Measurements from ENCODE around the gene CATSPERE.

CATSPERE gene

DNA sequence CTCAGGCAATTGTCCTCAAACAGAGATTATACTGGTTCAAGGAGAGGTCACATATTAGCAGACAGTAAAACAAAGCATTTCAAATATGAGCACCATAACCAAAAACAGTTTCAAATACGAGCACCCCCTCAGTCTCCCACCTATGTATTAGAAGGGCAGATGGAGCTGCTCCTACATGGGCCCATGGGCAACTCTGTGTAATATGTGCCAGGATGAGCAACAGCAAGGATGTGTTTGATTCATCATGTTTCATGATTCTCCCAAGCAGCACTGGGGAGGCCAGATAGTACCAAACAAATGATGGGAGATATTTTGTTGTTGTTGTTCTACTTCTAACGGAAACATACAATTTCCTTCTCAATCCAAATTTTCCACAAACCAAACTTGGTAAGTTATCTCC lies 18.2 kb upstream of the CATSPERE start:
- TF ChIP-seq TCF12 (IDR thresholded peaks at IDR 0.05; ENCODE audit: low read depth) (no peak), ZBTB7A (IDR thresholded peaks at IDR 0.05; ENCODE audit: low read depth) (no peak), EP300 (IDR thresholded peaks at IDR 0.05; ENCODE audit: borderline replicate concordance) (no peak), YY1 (IDR thresholded peaks at IDR 0.05; ENCODE audit: low read depth) (no peak), CEBPB (IDR thresholded peaks at IDR 0.05) (no peak), TEAD4 (IDR thresholded peaks at IDR 0.05) (no peak), EGR1 (IDR thresholded peaks at IDR 0.05) (no peak), RAD21 (IDR thresholded peaks at IDR 0.05; ENCODE audit: low read depth) (no peak), NFIC (IDR thresholded peaks at IDR 0.05) (no peak), FOXM1 (IDR thresholded peaks at IDR 0.05; ENCODE audit: borderline replicate concordance, low read depth) (no peak), TAF1 (IDR thresholded peaks at IDR 0.05; ENCODE audit: low read depth) (no peak), CREB1 (IDR thresholded peaks at IDR 0.05; ENCODE audit: low read depth) (no peak)
- TF ChIP-seq, protein P1, sequence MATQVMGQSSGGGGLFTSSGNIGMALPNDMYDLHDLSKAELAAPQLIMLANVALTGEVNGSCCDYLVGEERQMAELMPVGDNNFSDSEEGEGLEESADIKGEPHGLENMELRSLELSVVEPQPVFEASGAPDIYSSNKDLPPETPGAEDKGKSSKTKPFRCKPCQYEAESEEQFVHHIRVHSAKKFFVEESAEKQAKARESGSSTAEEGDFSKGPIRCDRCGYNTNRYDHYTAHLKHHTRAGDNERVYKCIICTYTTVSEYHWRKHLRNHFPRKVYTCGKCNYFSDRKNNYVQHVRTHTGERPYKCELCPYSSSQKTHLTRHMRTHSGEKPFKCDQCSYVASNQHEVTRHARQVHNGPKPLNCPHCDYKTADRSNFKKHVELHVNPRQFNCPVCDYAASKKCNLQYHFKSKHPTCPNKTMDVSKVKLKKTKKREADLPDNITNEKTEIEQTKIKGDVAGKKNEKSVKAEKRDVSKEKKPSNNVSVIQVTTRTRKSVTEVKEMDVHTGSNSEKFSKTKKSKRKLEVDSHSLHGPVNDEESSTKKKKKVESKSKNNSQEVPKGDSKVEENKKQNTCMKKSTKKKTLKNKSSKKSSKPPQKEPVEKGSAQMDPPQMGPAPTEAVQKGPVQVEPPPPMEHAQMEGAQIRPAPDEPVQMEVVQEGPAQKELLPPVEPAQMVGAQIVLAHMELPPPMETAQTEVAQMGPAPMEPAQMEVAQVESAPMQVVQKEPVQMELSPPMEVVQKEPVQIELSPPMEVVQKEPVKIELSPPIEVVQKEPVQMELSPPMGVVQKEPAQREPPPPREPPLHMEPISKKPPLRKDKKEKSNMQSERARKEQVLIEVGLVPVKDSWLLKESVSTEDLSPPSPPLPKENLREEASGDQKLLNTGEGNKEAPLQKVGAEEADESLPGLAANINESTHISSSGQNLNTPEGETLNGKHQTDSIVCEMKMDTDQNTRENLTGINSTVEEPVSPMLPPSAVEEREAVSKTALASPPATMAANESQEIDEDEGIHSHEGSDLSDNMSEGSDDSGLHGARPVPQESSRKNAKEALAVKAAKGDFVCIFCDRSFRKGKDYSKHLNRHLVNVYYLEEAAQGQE (IDR thresholded peaks at IDR 0.05; ENCODE audit: low read depth) = no peak
- TF ChIP-seq, protein P2, sequence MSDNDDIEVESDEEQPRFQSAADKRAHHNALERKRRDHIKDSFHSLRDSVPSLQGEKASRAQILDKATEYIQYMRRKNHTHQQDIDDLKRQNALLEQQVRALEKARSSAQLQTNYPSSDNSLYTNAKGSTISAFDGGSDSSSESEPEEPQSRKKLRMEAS (IDR thresholded peaks at IDR 0.05) = no peak

DNA sequence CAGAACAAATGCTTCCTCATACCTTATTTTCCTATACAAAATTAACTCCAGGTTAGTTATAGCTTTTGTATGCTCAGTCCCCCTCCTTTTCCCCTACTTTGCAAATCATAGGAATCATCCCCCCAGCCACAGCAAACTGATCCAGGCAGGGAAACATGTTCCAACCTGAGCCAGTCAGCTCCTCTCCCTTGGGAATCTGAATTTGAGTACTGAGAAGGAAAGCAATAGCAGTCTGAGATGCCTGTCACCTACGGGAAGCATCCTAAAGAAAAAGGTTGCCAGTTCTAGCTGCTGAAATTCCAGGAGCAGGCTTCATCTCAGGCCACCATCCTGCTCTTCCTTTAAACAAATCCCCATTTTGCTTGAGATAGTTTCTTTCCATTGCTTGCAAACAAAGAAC lies 16.2 kb upstream of the CATSPERE start:
- TF ChIP-seq YY1 (IDR thresholded peaks at IDR 0.05; ENCODE audit: low read depth) (no peak), ZBTB7A (IDR thresholded peaks at IDR 0.05; ENCODE audit: low read depth) (no peak), EGR1 (IDR thresholded peaks at IDR 0.05) (no peak), TAF1 (IDR thresholded peaks at IDR 0.05; ENCODE audit: low read depth) (no peak), TCF12 (IDR thresholded peaks at IDR 0.05; ENCODE audit: low read depth) (no peak), TEAD4 (IDR thresholded peaks at IDR 0.05) (no peak), CREB1 (IDR thresholded peaks at IDR 0.05; ENCODE audit: low read depth) (no peak), CEBPB (IDR thresholded peaks at IDR 0.05) (no peak)
- TF ChIP-seq, protein P2 (IDR thresholded peaks at IDR 0.05) = no peak
- TF ChIP-seq, protein P1 (IDR thresholded peaks at IDR 0.05; ENCODE audit: low read depth) = no peak
- TF ChIP-seq, protein P3, sequence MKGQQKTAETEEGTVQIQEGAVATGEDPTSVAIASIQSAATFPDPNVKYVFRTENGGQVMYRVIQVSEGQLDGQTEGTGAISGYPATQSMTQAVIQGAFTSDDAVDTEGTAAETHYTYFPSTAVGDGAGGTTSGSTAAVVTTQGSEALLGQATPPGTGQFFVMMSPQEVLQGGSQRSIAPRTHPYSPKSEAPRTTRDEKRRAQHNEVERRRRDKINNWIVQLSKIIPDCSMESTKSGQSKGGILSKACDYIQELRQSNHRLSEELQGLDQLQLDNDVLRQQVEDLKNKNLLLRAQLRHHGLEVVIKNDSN (IDR thresholded peaks at IDR 0.05) = no peak

DNA sequence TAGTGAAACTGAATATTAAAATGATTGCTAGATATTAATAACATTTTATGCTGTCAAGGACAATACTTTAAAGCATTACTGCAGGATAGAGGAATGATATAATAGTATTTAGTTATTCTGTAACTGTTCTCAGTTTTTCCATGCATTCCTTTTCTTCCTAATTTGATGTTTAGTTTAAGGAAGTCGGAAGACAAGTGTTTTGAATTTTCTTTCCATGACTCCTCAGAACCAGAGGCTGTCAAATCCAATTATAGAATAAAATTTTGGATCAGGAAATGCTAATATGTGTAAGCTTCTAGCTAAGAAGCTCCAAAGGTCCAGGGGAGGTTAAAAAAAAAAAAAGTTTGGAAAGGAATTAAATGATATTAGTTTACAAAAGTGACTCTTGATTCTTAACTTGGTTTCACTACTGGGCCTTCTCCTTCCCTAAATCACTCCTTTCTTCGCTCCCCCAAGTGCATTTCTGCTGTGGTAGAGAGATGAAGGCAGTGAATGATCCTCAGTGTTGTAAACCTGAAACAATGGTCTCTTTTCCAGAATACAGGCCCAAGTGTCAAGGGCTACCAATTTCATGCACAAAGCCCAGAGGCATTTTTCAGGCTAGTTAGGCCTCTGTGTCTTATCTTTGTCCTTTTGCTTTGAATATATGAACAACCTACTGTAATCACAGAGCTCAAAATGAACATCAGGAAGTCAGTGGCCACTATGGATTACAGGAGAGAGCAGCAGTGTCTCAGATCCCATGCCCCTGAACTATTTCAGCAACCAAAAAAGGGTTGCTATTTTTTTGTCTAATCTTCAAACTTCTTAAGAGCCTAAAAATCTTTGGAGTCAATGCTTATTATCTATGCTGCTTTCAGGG lies 15.5 kb upstream of the CATSPERE start:
- TF ChIP-seq TCF12 (IDR thresholded peaks at IDR 0.05; ENCODE audit: low read depth) = no peak
- TF ChIP-seq, protein P3 (IDR thresholded peaks at IDR 0.05) = no peak
- TF ChIP-seq TAF1 (IDR thresholded peaks at IDR 0.05; ENCODE audit: low read depth) = no peak
- TF ChIP-seq ZBTB7A (IDR thresholded peaks at IDR 0.05; ENCODE audit: low read depth) = no peak

DNA sequence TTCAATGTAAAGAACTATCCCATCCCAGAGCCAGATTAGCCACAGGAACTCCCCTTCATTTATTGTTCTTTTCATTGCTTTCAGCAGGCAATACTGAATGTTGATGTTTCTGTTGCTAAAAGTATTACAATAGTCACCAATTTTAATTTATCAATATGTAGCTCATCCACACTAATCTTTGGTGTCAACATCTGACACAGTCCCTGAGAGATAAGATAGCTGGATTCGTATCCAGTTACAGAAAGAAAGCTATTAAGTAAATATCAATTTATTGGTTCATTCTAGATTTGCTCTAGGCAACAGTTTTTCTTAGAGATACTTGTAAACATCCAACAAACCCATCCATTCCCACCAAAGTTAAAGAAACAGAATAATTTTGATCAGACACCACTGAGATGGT lies 14.0 kb upstream of the CATSPERE start:
- no peak for TF ChIP-seq FOXM1 (IDR thresholded peaks at IDR 0.05; ENCODE audit: borderline replicate concordance, low read depth)
- TF ChIP-seq TEAD4 (IDR thresholded peaks at IDR 0.05) = no peak
- TF ChIP-seq, protein P2 (IDR thresholded peaks at IDR 0.05) = no peak
- TF ChIP-seq EGR1 (IDR thresholded peaks at IDR 0.05) = no peak
- TF ChIP-seq CREB1 (IDR thresholded peaks at IDR 0.05; ENCODE audit: low read depth) = no peak
- no peak for TF ChIP-seq TCF12 (IDR thresholded peaks at IDR 0.05; ENCODE audit: low read depth)
- TF ChIP-seq YY1 (IDR thresholded peaks at IDR 0.05; ENCODE audit: low read depth) = no peak
- TF ChIP-seq CEBPB (IDR thresholded peaks at IDR 0.05) = no peak
- TF ChIP-seq NFIC (IDR thresholded peaks at IDR 0.05) = no peak
- no peak for TF ChIP-seq TAF1 (IDR thresholded peaks at IDR 0.05; ENCODE audit: low read depth)
- TF ChIP-seq EP300 (IDR thresholded peaks at IDR 0.05; ENCODE audit: borderline replicate concordance) = no peak

DNA sequence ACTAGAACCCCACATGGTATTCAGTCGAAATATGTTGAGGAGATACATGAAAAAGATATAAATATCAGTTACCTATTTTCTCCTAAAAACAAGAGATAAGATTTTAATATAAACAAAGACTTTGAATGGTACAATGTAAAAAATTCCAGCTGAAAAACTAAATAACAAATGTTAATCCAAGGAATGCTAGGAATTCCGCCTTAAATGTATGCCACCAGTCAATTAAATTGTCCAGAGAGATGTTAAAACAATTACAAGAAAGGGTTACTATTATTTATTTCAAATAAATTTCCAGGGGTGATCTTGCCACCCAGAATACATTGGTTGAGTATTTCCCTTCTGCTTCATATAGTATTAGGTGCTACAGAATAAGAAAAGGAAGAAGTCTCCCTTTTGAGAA lies 13.5 kb upstream of the CATSPERE start:
- TF ChIP-seq EGR1 (IDR thresholded peaks at IDR 0.05) (no peak), ZBTB7A (IDR thresholded peaks at IDR 0.05; ENCODE audit: low read depth) (no peak), RAD21 (IDR thresholded peaks at IDR 0.05; ENCODE audit: low read depth) (no peak), NFIC (IDR thresholded peaks at IDR 0.05) (no peak), CEBPB (IDR thresholded peaks at IDR 0.05) (no peak), CREB1 (IDR thresholded peaks at IDR 0.05; ENCODE audit: low read depth) (no peak), TCF12 (IDR thresholded peaks at IDR 0.05; ENCODE audit: low read depth) (no peak), YY1 (IDR thresholded peaks at IDR 0.05; ENCODE audit: low read depth) (no peak), TEAD4 (IDR thresholded peaks at IDR 0.05) (no peak), TAF1 (IDR thresholded peaks at IDR 0.05; ENCODE audit: low read depth) (no peak), EP300 (IDR thresholded peaks at IDR 0.05; ENCODE audit: borderline replicate concordance) (no peak), FOXM1 (IDR thresholded peaks at IDR 0.05; ENCODE audit: borderline replicate concordance, low read depth) (no peak)
- TF ChIP-seq, protein P3 (IDR thresholded peaks at IDR 0.05) = no peak
- TF ChIP-seq, protein P2 (IDR thresholded peaks at IDR 0.05) = no peak
- TF ChIP-seq, protein P1 (IDR thresholded peaks at IDR 0.05; ENCODE audit: low read depth) = no peak

Data from Ishikawa (cell line).